Measurements from ENCODE around the gene DCTN5. TPM values are rescaled to one million over a fixed set of nuclear protein-coding genes. Genes with fewer than 3 reads are reported as not detected.

Gene DCTN5
- total and polyA plus RNA-seq, 2 of the 13 experiments (the other 11 are each of a cell fraction or from before 2014, with no cell fraction given) = 105 to 207 TPM

DNA sequence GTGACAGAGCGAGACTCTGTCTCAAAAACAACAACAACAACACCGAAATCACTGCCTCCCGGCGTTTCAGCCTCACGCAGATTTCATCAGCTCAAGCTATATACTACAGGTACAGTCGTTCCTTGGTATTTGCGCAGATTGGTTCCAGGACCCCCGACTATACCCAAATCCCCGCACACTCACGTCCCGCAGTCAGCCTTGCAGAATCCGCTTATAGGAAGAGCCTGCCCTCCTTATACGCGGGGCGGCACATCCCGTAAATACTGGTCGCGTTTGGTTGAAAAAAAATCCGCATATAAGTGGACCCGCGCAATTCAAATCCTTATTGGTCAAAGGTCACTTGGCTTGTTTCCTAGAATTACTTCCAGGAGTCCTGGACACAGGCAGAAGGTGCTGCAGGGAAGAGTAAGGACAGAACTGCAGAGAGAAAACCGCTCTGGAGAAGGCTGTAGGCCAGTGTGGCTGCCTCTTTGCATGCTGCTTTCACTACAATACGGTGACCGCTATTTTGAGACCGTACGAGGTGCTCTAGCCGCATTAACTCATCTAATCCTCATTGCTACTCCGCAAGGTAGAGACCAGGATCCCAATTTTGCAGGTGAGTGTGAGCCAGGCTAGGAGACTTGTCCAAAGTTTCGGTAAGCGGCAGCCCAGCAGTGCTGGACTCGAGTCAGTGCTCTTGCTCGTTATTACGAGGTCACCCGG is 45.9 kb upstream of the DCTN5 start (continued):
- TF ChIP-seq, protein P1, sequence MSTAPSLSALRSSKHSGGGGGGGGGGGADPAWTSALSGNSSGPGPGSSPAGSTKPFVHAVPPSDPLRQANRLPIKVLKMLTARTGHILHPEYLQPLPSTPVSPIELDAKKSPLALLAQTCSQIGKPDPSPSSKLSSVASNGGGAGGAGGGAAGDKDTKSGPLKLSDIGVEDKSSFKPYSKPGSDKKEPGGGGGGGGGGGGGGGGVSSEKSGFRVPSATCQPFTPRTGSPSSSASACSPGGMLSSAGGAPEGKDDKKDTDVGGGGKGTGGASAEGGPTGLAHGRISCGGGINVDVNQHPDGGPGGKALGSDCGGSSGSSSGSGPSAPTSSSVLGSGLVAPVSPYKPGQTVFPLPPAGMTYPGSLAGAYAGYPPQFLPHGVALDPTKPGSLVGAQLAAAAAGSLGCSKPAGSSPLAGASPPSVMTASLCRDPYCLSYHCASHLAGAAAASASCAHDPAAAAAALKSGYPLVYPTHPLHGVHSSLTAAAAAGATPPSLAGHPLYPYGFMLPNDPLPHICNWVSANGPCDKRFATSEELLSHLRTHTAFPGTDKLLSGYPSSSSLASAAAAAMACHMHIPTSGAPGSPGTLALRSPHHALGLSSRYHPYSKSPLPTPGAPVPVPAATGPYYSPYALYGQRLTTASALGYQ (CRISPR knock-in tag; IDR thresholded peaks at IDR 0.05) = no peak
- TF ChIP-seq, protein P2, sequence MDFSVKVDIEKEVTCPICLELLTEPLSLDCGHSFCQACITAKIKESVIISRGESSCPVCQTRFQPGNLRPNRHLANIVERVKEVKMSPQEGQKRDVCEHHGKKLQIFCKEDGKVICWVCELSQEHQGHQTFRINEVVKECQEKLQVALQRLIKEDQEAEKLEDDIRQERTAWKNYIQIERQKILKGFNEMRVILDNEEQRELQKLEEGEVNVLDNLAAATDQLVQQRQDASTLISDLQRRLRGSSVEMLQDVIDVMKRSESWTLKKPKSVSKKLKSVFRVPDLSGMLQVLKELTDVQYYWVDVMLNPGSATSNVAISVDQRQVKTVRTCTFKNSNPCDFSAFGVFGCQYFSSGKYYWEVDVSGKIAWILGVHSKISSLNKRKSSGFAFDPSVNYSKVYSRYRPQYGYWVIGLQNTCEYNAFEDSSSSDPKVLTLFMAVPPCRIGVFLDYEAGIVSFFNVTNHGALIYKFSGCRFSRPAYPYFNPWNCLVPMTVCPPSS (IDR thresholded peaks at IDR 0.05) = no peak
- TF ChIP-seq, protein P3, sequence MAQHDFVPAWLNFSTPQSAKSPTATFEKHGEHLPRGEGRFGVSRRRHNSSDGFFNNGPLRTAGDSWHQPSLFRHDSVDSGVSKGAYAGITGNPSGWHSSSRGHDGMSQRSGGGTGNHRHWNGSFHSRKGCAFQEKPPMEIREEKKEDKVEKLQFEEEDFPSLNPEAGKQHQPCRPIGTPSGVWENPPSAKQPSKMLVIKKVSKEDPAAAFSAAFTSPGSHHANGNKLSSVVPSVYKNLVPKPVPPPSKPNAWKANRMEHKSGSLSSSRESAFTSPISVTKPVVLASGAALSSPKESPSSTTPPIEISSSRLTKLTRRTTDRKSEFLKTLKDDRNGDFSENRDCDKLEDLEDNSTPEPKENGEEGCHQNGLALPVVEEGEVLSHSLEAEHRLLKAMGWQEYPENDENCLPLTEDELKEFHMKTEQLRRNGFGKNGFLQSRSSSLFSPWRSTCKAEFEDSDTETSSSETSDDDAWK (CRISPR knock-in tag; IDR thresholded peaks at IDR 0.05) = no peak
- TF ChIP-seq ZNF678 (CRISPR knock-in tag; IDR thresholded peaks at IDR 0.05) = no peak
- TF ChIP-seq, protein P4, sequence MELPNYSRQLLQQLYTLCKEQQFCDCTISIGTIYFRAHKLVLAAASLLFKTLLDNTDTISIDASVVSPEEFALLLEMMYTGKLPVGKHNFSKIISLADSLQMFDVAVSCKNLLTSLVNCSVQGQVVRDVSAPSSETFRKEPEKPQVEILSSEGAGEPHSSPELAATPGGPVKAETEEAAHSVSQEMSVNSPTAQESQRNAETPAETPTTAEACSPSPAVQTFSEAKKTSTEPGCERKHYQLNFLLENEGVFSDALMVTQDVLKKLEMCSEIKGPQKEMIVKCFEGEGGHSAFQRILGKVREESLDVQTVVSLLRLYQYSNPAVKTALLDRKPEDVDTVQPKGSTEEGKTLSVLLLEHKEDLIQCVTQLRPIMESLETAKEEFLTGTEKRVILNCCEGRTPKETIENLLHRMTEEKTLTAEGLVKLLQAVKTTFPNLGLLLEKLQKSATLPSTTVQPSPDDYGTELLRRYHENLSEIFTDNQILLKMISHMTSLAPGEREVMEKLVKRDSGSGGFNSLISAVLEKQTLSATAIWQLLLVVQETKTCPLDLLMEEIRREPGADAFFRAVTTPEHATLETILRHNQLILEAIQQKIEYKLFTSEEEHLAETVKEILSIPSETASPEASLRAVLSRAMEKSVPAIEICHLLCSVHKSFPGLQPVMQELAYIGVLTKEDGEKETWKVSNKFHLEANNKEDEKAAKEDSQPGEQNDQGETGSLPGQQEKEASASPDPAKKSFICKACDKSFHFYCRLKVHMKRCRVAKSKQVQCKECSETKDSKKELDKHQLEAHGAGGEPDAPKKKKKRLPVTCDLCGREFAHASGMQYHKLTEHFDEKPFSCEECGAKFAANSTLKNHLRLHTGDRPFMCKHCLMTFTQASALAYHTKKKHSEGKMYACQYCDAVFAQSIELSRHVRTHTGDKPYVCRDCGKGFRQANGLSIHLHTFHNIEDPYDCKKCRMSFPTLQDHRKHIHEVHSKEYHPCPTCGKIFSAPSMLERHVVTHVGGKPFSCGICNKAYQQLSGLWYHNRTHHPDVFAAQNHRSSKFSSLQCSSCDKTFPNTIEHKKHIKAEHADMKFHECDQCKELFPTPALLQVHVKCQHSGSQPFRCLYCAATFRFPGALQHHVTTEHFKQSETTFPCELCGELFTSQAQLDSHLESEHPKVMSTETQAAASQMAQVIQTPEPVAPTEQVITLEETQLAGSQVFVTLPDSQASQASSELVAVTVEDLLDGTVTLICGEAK (IDR thresholded peaks at IDR 0.05) = no peak
- TF ChIP-seq, protein P4 (CRISPR knock-in tag; IDR thresholded peaks at IDR 0.05) = no peak
- no peak for TF ChIP-seq ETV5 (CRISPR knock-in tag; IDR thresholded peaks at IDR 0.05; ENCODE audit: borderline replicate concordance)
- TF ChIP-seq SSRP1 (CRISPR knock-in tag; IDR thresholded peaks at IDR 0.05) = no peak
- TF ChIP-seq POLR2A (IDR thresholded peaks at IDR 0.05; ENCODE audit: insufficient read depth in 1 of 2, low read depth in 2 of 2, low read length in 2 of 2) = no peak
- TF ChIP-seq PHF5A (CRISPR knock-in tag; IDR thresholded peaks at IDR 0.05; ENCODE audit: low read depth, unreplicated experiment) = no peak
